Psoas muscle (tissue), 8 donors: ENCODE measurements around the gene CAMTA1. TPM values are rescaled to one million over a fixed set of nuclear protein-coding genes. Genes with fewer than 3 reads are reported as not detected.

Experiments
- ATAC-seq, 4 donors: fragments of 200-7000 bp; cut with Tn5 transposase; one replicate each; pipeline ENCODE4 v1.9.1; 2020; ENCODE audit warnings: moderate library complexity in 3 of 4, mild to moderate bottlenecking in 2 of 4
- DNase-seq, 2 donors: peaks; one replicate each; pipeline ENCODE4 v3.0.0-alpha.2; 2020
- H3K27ac ChIP-seq: fragments of 200-600 bp; one replicate; pipeline ENCODE4 v1.8.0; 2022
- H3K27me3 ChIP-seq, 3 donors: fragments of 200-600 bp in 1 of 3; one replicate each; pipeline versions ENCODE4 v1.6.1 to v1.8.0; 2013 to 2022; ENCODE audit warnings: low read length in 2 of 3, mild to moderate bottlenecking in 2 of 3, moderate library complexity in 1 of 3; ENCODE audit not compliant: insufficient read depth in 3 of 3
- H3K36me3 ChIP-seq, 2 donors: fragments of 200-600 bp in 1 of 2; one replicate each; pipeline versions ENCODE4 v1.6.1 to v1.8.0; 2013 to 2022; ENCODE audit warnings: low read depth in 1 of 2, mild to moderate bottlenecking in 1 of 2, moderate library complexity in 1 of 2; ENCODE audit not compliant: insufficient read depth in 1 of 2
- H3K4me1 ChIP-seq: fragments of 200-600 bp; one replicate; pipeline ENCODE4 v1.8.0; 2022
- H3K4me3 ChIP-seq: fragments of 200-600 bp; one replicate; pipeline ENCODE4 v1.8.0; 2022; ENCODE audit warnings: mild to moderate bottlenecking
- H3K9me3 ChIP-seq: fragments of 200-600 bp; one replicate; pipeline ENCODE4 v1.8.0; 2022
- WGBS, 3 donors: extraction: QIAGEN DNeasy Blood & Tissue Kit; methylation state at CpG; one replicate each; pipeline versions ENCODE4 v1.1.6 to v1.1.7; 2013; 5-methylcytosine and 5-hydroxymethylcytosine counted together
- intact Hi-C, 2 donors: fragments of 100-400 bp; cut with DNase I; formaldehyde crosslinking; loops; one replicate each; pipeline versions ENCODE4 v1.11.0 to v1.14.2; 2022
- polyA plus RNA-seq, 3 donors: library from polyadenylated mRNA; stranded (reverse); fragments of 200-250 nt; gene quantifications; one replicate each; pipeline ENCODE4 v1.2.3, GENCODE V29; 2013
- total RNA-seq, 4 donors: library from RNA; stranded (reverse); fragmentation: NEBNext Ultra II Directional in 2 of 4; extraction: Animal tissue kit (Norgen Biotek cat#: 25700) in 2 of 4; gene quantifications; one replicate each; pipeline versions ENCODE4 v1.2.1 to v1.2.4, GENCODE V29; 2021 to 2023
- TF ChIP-seq, protein P1 (sequence below): fragments of 200-600 bp; IDR thresholded peaks from one replicate; pipeline ENCODE4 v1.8.0; 2022; ENCODE audit warnings: antibody characterized with exemption
- donor health status: healthy with polysubstance abuse.
- donor health status: DM: no; HTN: no; CAD: no; lungs with moderate emphysema.
- donor health status: Bipolar disorder and iron deficiency.
- donor health status: healthy.
- donor health status: DM: yes; HTN: yes; CAD: no.
- donor health status: DM: no; HTN: no; CAD: no.
- donor health status: DM: no; HTN: no; CAD: no.
- donor health status: DM: yes; HTN: yes; CAD: no.

Gene CAMTA1
- total and polyA plus RNA-seq, 7 donors: 64.6 to 206 (median 76.5) TPM

DNA sequence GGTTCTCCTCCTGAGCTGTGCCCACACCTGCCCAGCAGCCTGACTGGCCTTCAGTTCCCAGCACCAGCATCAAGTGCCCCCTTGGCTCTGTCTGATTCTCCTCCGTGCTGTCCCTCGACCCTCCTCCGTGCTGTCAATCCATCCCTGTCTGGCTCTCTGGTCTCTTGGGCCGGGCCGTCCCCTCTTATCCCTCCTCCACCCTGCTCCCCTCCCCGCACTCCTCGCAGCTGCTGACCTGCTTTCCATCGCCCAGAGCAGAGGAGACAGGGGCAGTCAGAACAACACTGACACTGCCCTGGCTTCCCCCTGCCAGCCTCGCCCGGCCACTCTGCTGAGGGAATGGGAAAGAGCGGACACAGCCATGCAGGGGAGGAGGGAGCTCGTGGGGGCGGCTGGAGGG, 267.4 kb downstream of the CAMTA1 start:
- DNase-seq (no peak), ATAC-seq (no peak)
- Histone ChIP-seq H3K9me3 (no peaks in the 10 kb centered on the region), H3K27me3 (peaks cover 0 to 7% (median 0%) of the 10 kb centered on the region in 3 donors), H3K27ac (no peak overlapping the region), H3K4me3 (no peak overlapping the region), H3K36me3 (no peaks in the 10 kb centered on the region), H3K4me1 (no peaks in the 10 kb centered on the region)
- TF ChIP-seq, protein P1, sequence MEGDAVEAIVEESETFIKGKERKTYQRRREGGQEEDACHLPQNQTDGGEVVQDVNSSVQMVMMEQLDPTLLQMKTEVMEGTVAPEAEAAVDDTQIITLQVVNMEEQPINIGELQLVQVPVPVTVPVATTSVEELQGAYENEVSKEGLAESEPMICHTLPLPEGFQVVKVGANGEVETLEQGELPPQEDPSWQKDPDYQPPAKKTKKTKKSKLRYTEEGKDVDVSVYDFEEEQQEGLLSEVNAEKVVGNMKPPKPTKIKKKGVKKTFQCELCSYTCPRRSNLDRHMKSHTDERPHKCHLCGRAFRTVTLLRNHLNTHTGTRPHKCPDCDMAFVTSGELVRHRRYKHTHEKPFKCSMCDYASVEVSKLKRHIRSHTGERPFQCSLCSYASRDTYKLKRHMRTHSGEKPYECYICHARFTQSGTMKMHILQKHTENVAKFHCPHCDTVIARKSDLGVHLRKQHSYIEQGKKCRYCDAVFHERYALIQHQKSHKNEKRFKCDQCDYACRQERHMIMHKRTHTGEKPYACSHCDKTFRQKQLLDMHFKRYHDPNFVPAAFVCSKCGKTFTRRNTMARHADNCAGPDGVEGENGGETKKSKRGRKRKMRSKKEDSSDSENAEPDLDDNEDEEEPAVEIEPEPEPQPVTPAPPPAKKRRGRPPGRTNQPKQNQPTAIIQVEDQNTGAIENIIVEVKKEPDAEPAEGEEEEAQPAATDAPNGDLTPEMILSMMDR: no peak
- intact Hi-C loops: no loop called here
- 75 to 77% (median 77%) methylated on average over 11 to 13 of the region's 13 CpGs for WGBS, 3 donors

DNA sequence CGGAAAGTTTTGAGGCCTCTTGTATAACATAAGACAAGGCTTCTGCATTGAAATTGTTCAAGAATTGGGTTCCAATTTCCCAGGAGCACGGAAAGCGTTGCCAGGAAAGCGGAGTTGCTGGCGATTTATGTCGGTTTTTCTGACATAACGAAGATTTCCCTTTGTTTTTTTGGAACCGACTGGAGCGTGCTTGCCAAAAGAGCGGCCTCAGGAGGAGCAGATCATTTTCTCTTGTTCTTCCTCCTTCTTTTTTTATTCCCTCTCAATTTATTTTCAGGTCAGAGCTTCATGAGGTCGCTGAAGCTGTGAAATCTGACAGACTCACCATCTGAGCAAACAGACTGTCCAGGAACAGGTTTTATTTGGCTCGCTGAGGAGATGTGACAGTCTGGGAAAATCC, 275.5 kb downstream of the CAMTA1 start:
- DNase-seq: no peak
- H3K27me3 ChIP-seq: peaks cover 0 to 2% (median 0%) of the 10 kb centered on the region in 3 donors
- intact Hi-C loops: no loop called here

GRCh38 chr1:7062346-7063061, 277.2 kb downstream of the CAMTA1 start:
- Histone ChIP-seq H3K27ac (no peak overlapping the region), H3K9me3 (no peaks in the 10 kb centered on the region), H3K36me3 (no peaks in the 10 kb centered on the region), H3K4me1 (no peaks in the 10 kb centered on the region), H3K4me3 (no peak overlapping the region), H3K27me3 (peaks cover 0 to 2% (median 0%) of the 10 kb centered on the region in 3 donors)
- TF ChIP-seq, protein P1: no peak
- intact Hi-C loops: no loop called here
- ATAC-seq (no peak), DNase-seq (no peak)
- 82 to 87% (median 84%) methylated on average over 30 to 32 of the region's 32 CpGs for WGBS, 3 donors

More for the DNA sequence above, 275.5 kb downstream of the CAMTA1 start:
- TF ChIP-seq, protein P1: no peak
- Histone ChIP-seq H3K27ac (no peak overlapping the region), H3K4me1 (no peaks in the 10 kb centered on the region), H3K4me3 (no peak overlapping the region), H3K36me3 (no peaks in the 10 kb centered on the region), H3K9me3 (no peaks in the 10 kb centered on the region)
- WGBS, 3 donors: 56 to 65% (median 59%) methylated on average over 12 of the region's 12 CpGs
- ATAC-seq: no peak

DNA sequence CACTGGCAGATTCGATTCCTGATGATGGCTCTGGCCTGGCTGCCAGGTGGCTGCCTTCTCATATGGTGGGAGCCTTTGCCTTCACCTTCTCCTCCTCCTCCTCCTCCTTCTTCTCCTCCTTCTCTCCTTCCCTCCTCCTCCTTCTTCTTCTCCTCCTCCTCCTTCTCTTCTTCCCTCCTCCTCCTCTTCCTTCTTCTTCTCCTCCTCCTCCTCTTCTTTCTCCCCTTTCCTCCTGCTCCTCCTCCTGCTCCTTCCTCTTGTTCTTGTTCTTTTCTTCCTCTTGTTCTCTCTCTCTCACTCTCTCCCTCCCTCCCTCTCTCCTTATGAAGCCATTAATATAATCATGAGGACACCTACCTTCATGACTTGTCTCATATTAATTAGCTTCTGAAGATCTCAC, 278.7 kb downstream of the CAMTA1 start:
- no peak for DNase-seq
- no peaks in the 10 kb centered on the region for H3K4me1 ChIP-seq
- H3K27me3 ChIP-seq: peaks cover 0 to 2% (median 0%) of the 10 kb centered on the region in 3 donors
- no peaks in the 10 kb centered on the region for H3K9me3 ChIP-seq
- no peak overlapping the region for H3K27ac ChIP-seq
- intact Hi-C loops: no loop called here
- TF ChIP-seq, protein P1: no peak
- WGBS, 3 donors: 62 to 93% (median 79%) methylated on average over 1 of the region's 1 CpG
- no peak for ATAC-seq
- H3K4me3 ChIP-seq: no peak overlapping the region
- H3K36me3 ChIP-seq: no peaks in the 10 kb centered on the region

DNA sequence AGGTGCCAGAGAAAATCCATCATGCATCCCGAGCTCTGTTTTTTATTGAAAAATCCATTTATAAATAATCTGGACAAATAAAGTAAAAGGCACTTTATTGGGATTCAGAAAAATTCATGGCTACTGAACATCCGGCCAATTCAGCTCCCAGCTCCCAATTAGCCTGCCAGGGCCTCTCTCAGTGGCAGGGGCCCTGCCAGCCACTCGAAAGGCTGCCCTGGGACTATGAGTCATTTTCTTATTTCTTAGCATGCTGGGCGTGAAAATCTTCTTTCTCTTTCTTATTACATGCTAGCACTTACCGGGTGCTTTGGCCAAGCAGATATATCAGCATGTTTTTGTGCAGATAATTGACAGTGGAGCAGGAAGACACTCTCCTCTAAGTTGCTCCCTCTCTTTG, 283.3 kb downstream of the CAMTA1 start:
- H3K36me3 ChIP-seq: no peaks in the 10 kb centered on the region
- no peak overlapping the region for H3K27ac ChIP-seq
- ATAC-seq (no peak), DNase-seq (no peak)
- TF ChIP-seq, protein P1: no peak
- H3K9me3 ChIP-seq: no peaks in the 10 kb centered on the region
- intact Hi-C loops: loop anchor here (1.0 to 5.0 kb wide), 2 partner anchors 18 to 346 kb away; no protein-coding TSS in a partner anchor
- H3K4me1 ChIP-seq: peaks cover 6% of the 10 kb centered on the region
- no peak overlapping the region for H3K4me3 ChIP-seq
- H3K27me3 ChIP-seq: peaks cover 0 to 4% (median 0%) of the 10 kb centered on the region in 3 donors
- WGBS, 3 donors: 82 to 88% (median 87%) methylated on average over 5 of the region's 5 CpGs
